HEK293T (cell line): ENCODE data around the gene IDE.
"Not testable (repeated sequence)": the region's sequence is repeated elsewhere in the genome, so short reads cannot be mapped to it uniquely, and the experiment has no call there.

Experiments used
- CTCF ChIA-PET: fragments of 350-600 bp; formaldehyde crosslinking; extraction: SDS; loops from one replicate; lab custom pipeline; 2021; ENCODE audit warnings: antibody characterized with exemption, inconsistent platforms; lab: Yijun Ruan, JAX
- POLR2A ChIA-PET: fragments of 350-600 bp; formaldehyde crosslinking; extraction: SDS; loops from one replicate; lab custom pipeline; 2020; ENCODE audit warnings: antibody characterized with exemption, inconsistent platforms; lab: Yijun Ruan, JAX
- DNase-seq: peaks from one replicate; pipeline ENCODE4 v3.0.0; 2012; ENCODE audit warnings: mixed read lengths; ENCODE audit errors: extremely low spot score
- ARNT ChIP-seq: fragments of 450-650 bp; IDR thresholded peaks from 2 replicates; pipeline ENCODE4 v1.6.1; 2017; ENCODE audit warnings: mild to moderate bottlenecking
- BHLHE40 ChIP-seq: fragments of 450-650 bp; IDR thresholded peaks from 2 replicates; pipeline ENCODE4 v1.6.1; 2016; ENCODE audit warnings: mild to moderate bottlenecking, moderate library complexity, borderline replicate concordance
- CTBP1 ChIP-seq: fragments of 450-650 bp; IDR thresholded peaks from 2 replicates; pipeline ENCODE4 v1.6.1; 2016; ENCODE audit warnings: borderline replicate concordance
- ELF4 ChIP-seq: fragments of 450-650 bp; IDR thresholded peaks from 2 replicates; pipeline ENCODE4 v1.6.1; 2017; ENCODE audit warnings: antibody characterized with exemption
- FOXA1 ChIP-seq: fragments of 450-650 bp; IDR thresholded peaks from 2 replicates; pipeline ENCODE4 v1.6.1; 2016; ENCODE audit warnings: mild to moderate bottlenecking
- FOXK2 ChIP-seq: fragments of 450-650 bp; IDR thresholded peaks from 2 replicates; pipeline ENCODE4 v1.6.1; 2016; ENCODE audit warnings: mild to moderate bottlenecking
- FOXM1 ChIP-seq: fragments of 450-650 bp; IDR thresholded peaks from 2 replicates; pipeline ENCODE4 v1.6.1; 2017; ENCODE audit warnings: mild to moderate bottlenecking, borderline replicate concordance
- HDGF ChIP-seq: fragments of 450-650 bp; IDR thresholded peaks from 2 replicates; pipeline ENCODE4 v1.6.1; 2017; ENCODE audit warnings: antibody characterized with exemption, borderline replicate concordance
- L3MBTL2 ChIP-seq: fragments of 450-650 bp; conservative IDR thresholded peaks from 2 replicates; pipeline ENCODE4 v1.6.1; 2016; ENCODE audit warnings: mild to moderate bottlenecking
- LEF1 ChIP-seq: fragments of 450-650 bp; IDR thresholded peaks from 2 replicates; pipeline ENCODE4 v1.6.1; 2017; ENCODE audit warnings: mild to moderate bottlenecking, borderline replicate concordance
- NFRKB ChIP-seq: fragments of 450-650 bp; IDR thresholded peaks from 2 replicates; pipeline ENCODE4 v1.6.1; 2016; ENCODE audit warnings: mild to moderate bottlenecking, moderate library complexity
- SP1 ChIP-seq: fragments of 450-650 bp; IDR thresholded peaks from 2 replicates; pipeline ENCODE4 v1.6.1; 2017
- SUZ12 ChIP-seq: fragments of 450-650 bp; IDR thresholded peaks from 2 replicates; pipeline ENCODE4 v1.6.1; 2016; ENCODE audit warnings: mild to moderate bottlenecking
- TARDBP ChIP-seq: fragments of 450-650 bp; IDR thresholded peaks from 2 replicates; pipeline ENCODE4 v1.6.1; 2016
- ZNF384 ChIP-seq: fragments of 450-650 bp; IDR thresholded peaks from 2 replicates; pipeline ENCODE4 v1.6.1; 2016
- TF ChIP-seq, protein P1 (sequence below): fragments of 450-650 bp; IDR thresholded peaks from 2 replicates; pipeline ENCODE4 v1.6.1; 2016

The IDE gene

DNA sequence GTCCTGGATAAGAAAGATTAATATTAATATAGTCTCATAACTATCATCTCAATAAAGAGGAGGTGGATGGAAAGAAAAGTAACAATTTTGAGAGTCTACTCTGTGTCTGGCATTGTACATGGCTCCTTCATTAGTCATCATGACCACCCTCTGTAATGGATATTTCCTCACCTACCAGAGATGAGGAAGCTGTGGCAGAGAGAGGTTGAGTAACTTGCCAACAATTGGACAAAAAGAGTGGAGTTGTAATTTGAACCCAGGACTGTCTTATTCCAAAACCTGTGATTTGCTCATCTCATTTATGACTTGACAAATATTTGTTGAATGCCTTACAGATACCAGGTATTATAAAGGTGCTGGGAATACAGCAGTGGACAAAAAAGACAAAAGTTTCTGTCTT lies 2.1 kb upstream of the IDE start:
- DNase-seq, result no peak
- CTCF ChIA-PET, result interaction anchor here (1.3 to 2.5 kb wide), 2 partner anchors 57 to 59 kb away, joined by 3 to 16 read pairs; no protein-coding TSS in a partner anchor
- no peak for TF ChIP-seq SUZ12
- TF ChIP-seq ARNT, result no peak
- no peak for TF ChIP-seq FOXM1
- TF ChIP-seq TARDBP, result no peak
- TF ChIP-seq FOXK2, result no peak
- TF ChIP-seq L3MBTL2, result no peak
- TF ChIP-seq LEF1, result no peak
- POLR2A ChIA-PET, result no interaction called here

GRCh38 chr10:92574548-92575261 lies 812 bp upstream of the IDE start:
- CTCF ChIA-PET, result interaction anchor here (0.5 to 2.5 kb wide), 8 partner anchors 16 to 181 kb away, joined by 3 to 16 read pairs (median 3); no protein-coding TSS in a partner anchor
- POLR2A ChIA-PET, result interaction anchor here (0.6 to 3.8 kb wide), 11 partner anchors 7 to 284 kb away, joined by 3 to 39 read pairs (median 4); partner anchors contain the start of genes CPEB3 and MARCHF5
- DNase-seq, result no peak
- TF ChIP-seq, protein P1, sequence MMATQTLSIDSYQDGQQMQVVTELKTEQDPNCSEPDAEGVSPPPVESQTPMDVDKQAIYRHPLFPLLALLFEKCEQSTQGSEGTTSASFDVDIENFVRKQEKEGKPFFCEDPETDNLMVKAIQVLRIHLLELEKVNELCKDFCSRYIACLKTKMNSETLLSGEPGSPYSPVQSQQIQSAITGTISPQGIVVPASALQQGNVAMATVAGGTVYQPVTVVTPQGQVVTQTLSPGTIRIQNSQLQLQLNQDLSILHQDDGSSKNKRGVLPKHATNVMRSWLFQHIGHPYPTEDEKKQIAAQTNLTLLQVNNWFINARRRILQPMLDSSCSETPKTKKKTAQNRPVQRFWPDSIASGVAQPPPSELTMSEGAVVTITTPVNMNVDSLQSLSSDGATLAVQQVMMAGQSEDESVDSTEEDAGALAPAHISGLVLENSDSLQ, result peak; percentile 91
- no peak for TF ChIP-seq SP1

DNA sequence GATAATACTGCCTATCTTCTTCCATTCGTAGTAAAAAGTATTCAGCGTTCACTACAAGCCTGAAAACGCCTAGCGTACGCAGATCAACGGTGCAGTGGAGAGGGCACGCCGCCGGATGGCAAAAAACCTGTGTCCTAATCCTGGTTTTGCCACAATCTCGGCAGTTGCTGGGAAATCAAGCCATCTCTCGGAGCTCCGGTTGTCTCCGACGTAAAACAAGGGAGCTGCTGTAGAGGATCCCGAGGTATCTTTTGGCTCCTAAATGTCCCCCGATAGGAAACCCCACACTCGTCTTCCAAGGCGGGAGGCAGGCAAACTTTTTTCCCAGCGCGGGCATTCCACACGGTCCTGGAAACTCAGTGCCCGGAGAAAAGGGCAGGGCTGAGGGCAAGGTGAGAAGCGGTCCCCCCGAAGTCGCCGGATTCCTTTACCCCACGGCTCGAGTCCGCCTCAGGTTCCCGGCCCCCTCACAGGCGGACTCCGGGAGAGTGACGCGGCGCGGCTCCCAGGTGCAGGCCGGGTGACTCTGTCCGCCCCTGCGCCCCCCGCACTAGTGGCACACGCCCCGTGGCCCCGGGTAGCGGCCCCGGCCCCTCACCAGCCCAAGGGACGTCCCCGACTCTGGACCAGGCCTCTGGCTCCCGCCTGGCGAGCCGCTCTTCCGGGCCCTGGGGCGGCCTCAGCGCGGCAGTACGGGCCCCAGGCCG lies 649 bp downstream of the IDE start:
- TF ChIP-seq FOXM1, result no peak
- TF ChIP-seq CTBP1, result no peak
- TF ChIP-seq TARDBP, result no peak
- TF ChIP-seq SP1, result no peak
- TF ChIP-seq ZNF384, result no peak
- TF ChIP-seq FOXA1, result no peak
- ChIA-PET CTCF (interaction anchor here (0.6 to 2.5 kb wide), 5 partner anchors 9 to 347 kb away, joined by 3 to 16 read pairs (median 4); no protein-coding TSS in a partner anchor), POLR2A (interaction anchor here (1.0 to 3.8 kb wide), 11 partner anchors 9 to 282 kb away, joined by 3 to 39 read pairs (median 5); partner anchors contain the start of genes CPEB3 and MARCHF5)
- peak; percentile 45 for DNase-seq

GRCh38 chr10:92572362-92573090 lies 1.4 kb downstream of the IDE start:
- DNase-seq, result no peak
- ChIA-PET POLR2A (interaction anchor here (0.8 to 3.8 kb wide), 7 partner anchors 10 to 276 kb away, joined by 3 to 39 read pairs (median 4); partner anchors contain the start of gene EXOC6), CTCF (interaction anchor here (0.6 to 1.4 kb wide), 4 partner anchors 55 to 815 kb away, joined by 3 to 10 read pairs (median 4); no protein-coding TSS in a partner anchor)
- TF ChIP-seq SUZ12 (no peak), BHLHE40 (no peak), L3MBTL2 (no peak), FOXK2 (no peak), ARNT (no peak)
- TF ChIP-seq, protein P1, result no peak

- TF ChIP-seq SUZ12, result no peak
- no peak for TF ChIP-seq FOXK2
- no peak for TF ChIP-seq TARDBP
- TF ChIP-seq HDGF, result no peak
- TF ChIP-seq, protein P1, result no peak
- no peak for TF ChIP-seq ARNT
- TF ChIP-seq SP1, result no peak
- no peak for TF ChIP-seq FOXM1
- TF ChIP-seq ELF4, result no peak
- TF ChIP-seq CTBP1, result no peak
- no peak for TF ChIP-seq FOXA1
- TF ChIP-seq L3MBTL2, result no peak
- TF ChIP-seq BHLHE40, result no peak
- no peak for TF ChIP-seq LEF1
- TF ChIP-seq ZNF384, result no peak
- TF ChIP-seq NFRKB, result no peak
- ChIA-PET POLR2A (interaction anchor here (0.9 to 3.8 kb wide), 4 partner anchors 10 to 276 kb away, joined by 3 to 39 read pairs (median 6); partner anchors contain the start of gene EXOC6), CTCF (interaction anchor here (1.4 kb wide), 1 partner anchor 54 kb away, joined by 10 read pairs; no protein-coding TSS in a partner anchor)
- DNase-seq, result no peak
These were observed 2.2 kb downstream of the IDE start for GRCh38 chr10:92571649-92572048.

DNA sequence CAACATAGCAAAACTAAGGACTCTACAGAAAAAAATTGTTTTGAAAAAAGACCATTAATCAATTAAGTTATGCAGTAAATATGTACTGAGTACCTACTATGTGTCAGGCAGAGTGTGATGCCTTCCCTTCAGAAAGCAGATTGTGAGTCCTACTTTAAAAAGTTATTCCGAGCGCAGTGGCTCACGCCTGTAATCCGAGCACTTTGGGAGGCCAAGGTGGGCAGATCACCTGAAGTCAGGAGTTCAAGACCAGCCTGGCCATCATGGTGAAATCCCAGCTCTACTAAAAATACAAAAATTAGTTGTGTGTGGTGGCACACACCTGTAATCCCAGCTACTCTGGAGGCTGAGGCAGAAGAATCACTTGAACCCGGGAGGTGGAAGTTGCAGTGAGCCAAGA lies 4.2 kb downstream of the IDE start:
- DNase-seq, CTCF ChIA-PET: not testable (repeated sequence)
- POLR2A ChIA-PET, result interaction anchor here (1.3 kb wide), 1 partner anchor 22 kb away, joined by 7 read pairs; no protein-coding TSS in a partner anchor
